ENCODE measurements around the gene MYO1E.

DNA sequence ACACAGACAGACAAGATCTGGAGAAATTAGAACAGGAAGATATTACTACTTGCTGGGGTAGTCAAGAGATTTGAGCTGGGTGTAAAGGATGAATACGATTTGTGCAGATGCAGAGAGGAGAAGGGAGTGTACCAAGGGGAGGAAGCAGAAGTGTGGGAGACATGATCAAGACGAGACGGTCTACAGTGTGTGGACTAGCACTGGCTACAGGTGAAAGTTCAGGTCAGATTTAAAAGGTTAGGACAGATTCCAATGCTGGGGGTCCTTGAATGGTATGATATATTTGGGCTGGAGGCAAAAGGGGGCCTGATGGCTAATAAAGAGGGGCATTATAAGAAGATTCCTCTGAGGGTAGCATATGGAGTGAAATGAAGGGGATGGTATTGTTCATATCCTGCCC lies 154.0 kb downstream of the MYO1E start:
- TF ChIP-seq EZH2 (IDR thresholded peaks at IDR 0.05) (no peak), POLR2AphosphoS5 (IDR thresholded peaks at IDR 0.05; ENCODE audit: borderline replicate concordance, low read depth, low read length) (no peak)
